Measurements from ENCODE around the gene CHRNB1.

- TF ChIP-seq, protein P1, sequence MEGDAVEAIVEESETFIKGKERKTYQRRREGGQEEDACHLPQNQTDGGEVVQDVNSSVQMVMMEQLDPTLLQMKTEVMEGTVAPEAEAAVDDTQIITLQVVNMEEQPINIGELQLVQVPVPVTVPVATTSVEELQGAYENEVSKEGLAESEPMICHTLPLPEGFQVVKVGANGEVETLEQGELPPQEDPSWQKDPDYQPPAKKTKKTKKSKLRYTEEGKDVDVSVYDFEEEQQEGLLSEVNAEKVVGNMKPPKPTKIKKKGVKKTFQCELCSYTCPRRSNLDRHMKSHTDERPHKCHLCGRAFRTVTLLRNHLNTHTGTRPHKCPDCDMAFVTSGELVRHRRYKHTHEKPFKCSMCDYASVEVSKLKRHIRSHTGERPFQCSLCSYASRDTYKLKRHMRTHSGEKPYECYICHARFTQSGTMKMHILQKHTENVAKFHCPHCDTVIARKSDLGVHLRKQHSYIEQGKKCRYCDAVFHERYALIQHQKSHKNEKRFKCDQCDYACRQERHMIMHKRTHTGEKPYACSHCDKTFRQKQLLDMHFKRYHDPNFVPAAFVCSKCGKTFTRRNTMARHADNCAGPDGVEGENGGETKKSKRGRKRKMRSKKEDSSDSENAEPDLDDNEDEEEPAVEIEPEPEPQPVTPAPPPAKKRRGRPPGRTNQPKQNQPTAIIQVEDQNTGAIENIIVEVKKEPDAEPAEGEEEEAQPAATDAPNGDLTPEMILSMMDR (IDR thresholded peaks at IDR 0.05) = no peak
- TF ChIP-seq POLR2AphosphoS5 (IDR thresholded peaks at IDR 0.05) = no peak
Measured at GRCh38 chr17:7431231-7431630, 13.6 kb upstream of the CHRNB1 start.
